Astrocyte of the cerebellum (primary cell): ENCODE measurements around the gene ZSWIM6.
A peak's percentile ranks its signal among the peaks of the same experiment; 100 is the strongest.

Source experiments
- DNase-seq: peaks from one replicate; pipeline ENCODE4 v3.0.0-alpha.2; 2011; ENCODE audit warnings: low read depth
- H3K4me3 ChIP-seq: 2 replicates; pipeline ENCODE4 v1.5.1; 2011; ENCODE audit warnings: mild to moderate bottlenecking, low read depth, low read length, moderate library complexity
- CTCF ChIP-seq: IDR thresholded peaks from 2 replicates; pipeline ENCODE4 v1.5.1; 2012; ENCODE audit warnings: low read length, low read depth, moderate library complexity, mild to moderate bottlenecking; ENCODE audit errors: missing control alignments
- in situ Hi-C: cut with HindIII; loops from 2 replicates; pipeline ENCODE4 v1.10.0; 2017; ENCODE audit warnings: low sequenced_read_pairs

ZSWIM6 gene

GRCh38 chr5:61321669-61322068 is 10.4 kb upstream of the ZSWIM6 start:
- no peak for DNase-seq
- H3K4me3 ChIP-seq: no peak overlapping the region
- no peak for TF ChIP-seq CTCF

GRCh38 chr5:61322738-61323725 is 9.0 kb upstream of the ZSWIM6 start:
- in situ Hi-C loops: no loop called here

More at GRCh38 chr5:61321669-61322068, 10.4 kb upstream of the ZSWIM6 start:
- in situ Hi-C loops: no loop called here

GRCh38 chr5:61327760-61328753 is 4.0 kb upstream of the ZSWIM6 start:
- TF ChIP-seq CTCF: peak; percentile 7
- in situ Hi-C loops: no loop called here
- no peak for DNase-seq
- H3K4me3 ChIP-seq: no peak overlapping the region

More at GRCh38 chr5:61322738-61323725, 9.0 kb upstream of the ZSWIM6 start:
- no peak overlapping the region for H3K4me3 ChIP-seq
- DNase-seq: no peak
- TF ChIP-seq CTCF: no peak

- DNase-seq: no peak
- in situ Hi-C loops: no loop called here
- no peak for TF ChIP-seq CTCF
- H3K4me3 ChIP-seq: no peak overlapping the region
These were observed 3.1 kb upstream of the ZSWIM6 start for GRCh38 chr5:61328791-61329549.

- in situ Hi-C loops: no loop called here
- peak overlapping the region; percentile 94 for H3K4me3 ChIP-seq
- no peak for TF ChIP-seq CTCF
These were observed 2.4 kb upstream of the ZSWIM6 start for GRCh38 chr5:61329550-61330128.

More at GRCh38 chr5:61329550-61330128, 2.4 kb upstream of the ZSWIM6 start:
- no peak for DNase-seq
